Fibroblast of skin of back (primary cell): ENCODE measurements around the gene CABLES2.
"Not testable (repeated sequence)": the region's sequence is repeated elsewhere in the genome, so short reads cannot be mapped to it uniquely, and the experiment has no call there.

ENCODE experiments used
- DNase-seq: peaks from one replicate; pipeline ENCODE4 v3.0.0-alpha.2; 2013

Gene CABLES2

DNA sequence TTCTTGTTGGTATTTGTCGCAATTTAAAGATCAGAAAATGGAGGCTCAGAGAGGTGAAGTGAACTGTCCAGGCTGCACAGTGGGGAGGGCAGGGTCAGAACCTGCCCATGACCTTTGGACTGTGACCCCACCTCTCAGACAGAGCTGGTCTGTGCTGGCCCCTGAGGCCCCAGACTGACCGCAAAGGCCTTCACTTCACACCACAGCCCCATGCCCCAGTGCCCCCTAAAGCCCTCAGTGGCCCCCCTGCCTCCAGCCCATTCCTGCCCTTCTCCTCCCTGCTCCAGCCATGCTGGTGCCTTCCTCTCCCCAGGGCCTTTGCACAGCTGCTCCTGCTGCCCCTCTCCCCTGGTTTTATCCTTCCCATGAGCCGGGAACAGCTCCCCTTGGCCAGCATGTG, 29.6 kb upstream of the CABLES2 start:
- DNase-seq: no peak

DNA sequence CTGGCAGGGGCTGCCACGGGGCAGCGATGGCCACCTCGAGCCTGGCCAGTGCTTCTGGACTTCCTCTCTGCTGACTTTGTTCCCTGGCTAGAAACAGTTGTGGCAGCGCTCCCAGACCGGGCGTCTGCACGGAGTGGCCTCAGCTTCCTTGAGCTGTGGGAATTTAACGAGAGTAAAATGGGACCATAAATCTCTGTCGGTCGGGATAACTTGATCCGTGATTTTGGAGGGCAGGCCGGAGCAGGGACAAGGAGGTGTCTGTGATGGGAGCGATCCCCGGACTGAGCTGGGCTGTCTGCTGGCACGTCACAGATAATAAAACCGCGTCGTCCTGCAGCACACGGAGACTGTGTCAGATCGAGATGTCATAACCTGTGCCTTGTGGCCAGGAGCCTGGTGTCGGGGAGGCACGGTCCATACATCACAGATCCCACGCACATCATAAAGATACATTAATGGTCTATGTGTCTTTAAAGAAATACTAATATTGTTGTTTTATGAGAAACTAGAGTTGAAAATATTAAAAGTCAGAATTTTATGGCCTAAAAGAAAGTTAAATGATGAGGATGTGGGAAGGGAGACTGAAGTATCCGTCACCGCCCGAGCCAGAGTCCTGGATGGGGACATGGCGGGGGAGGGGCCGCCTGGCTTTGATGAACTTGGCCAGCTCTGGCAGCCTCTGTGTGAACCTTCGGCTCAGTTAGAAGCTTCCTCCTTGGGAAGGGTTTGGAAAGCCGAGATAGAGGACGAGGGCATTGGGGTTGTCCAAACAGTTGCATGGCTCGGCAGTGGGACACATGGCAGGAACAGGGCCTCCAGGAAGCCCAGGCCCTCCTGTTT, 26.8 kb upstream of the CABLES2 start:
- no peak for DNase-seq

DNA sequence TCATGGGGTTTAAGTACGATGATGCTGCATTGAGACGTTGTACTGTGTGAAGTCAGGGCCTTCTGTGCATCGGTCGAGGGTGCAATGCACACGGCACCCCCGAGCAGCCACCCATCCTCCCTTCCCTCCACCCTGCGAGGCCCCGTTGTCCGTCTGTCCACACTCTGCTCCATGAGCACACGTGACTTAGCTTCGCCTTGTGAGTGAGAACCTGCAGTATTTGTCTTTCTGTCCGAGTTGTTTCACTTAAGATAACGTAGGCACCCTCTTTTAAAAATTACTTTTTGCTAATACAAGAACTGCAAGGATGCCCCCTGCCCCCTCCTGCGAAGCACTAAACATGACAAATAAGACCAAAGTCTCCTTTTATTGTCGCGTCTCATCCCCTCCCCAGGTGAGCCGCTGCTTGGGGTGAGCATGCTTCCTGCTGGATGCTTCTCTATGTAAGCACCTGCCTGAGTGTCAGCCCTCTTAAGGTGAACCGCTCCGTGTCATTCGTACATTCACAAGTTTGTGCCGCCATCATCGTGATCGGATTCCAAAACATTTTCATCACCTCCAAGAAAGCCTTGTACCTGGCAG, 23.9 kb upstream of the CABLES2 start:
- no peak for DNase-seq

DNA sequence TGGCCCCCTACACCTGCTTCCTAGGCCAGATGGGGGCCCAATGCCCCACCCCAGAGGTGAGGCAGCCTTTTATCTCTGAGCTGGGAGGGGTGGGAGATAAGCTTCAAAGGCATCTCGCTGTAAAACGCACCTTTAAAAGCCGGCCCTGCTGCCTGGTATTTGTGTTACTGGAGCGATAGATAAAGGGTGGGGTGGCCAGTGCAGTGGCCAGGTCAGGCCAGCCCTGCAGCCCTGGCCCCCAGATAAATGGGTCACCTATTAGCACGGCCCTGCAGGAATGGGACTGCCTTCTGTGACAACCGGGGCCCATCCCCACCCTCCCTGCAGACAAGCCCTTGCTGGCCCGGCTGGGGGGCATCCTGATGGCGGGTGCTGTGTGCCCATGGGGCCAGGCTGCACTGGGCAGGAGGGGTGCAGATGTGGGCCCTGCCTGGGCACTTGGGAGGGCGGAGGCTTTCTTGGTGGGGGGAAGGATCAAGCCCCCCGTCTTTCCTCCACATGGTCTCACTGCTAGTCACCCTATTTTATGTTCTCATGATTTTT, 23.3 kb upstream of the CABLES2 start:
- DNase-seq: no peak

DNA sequence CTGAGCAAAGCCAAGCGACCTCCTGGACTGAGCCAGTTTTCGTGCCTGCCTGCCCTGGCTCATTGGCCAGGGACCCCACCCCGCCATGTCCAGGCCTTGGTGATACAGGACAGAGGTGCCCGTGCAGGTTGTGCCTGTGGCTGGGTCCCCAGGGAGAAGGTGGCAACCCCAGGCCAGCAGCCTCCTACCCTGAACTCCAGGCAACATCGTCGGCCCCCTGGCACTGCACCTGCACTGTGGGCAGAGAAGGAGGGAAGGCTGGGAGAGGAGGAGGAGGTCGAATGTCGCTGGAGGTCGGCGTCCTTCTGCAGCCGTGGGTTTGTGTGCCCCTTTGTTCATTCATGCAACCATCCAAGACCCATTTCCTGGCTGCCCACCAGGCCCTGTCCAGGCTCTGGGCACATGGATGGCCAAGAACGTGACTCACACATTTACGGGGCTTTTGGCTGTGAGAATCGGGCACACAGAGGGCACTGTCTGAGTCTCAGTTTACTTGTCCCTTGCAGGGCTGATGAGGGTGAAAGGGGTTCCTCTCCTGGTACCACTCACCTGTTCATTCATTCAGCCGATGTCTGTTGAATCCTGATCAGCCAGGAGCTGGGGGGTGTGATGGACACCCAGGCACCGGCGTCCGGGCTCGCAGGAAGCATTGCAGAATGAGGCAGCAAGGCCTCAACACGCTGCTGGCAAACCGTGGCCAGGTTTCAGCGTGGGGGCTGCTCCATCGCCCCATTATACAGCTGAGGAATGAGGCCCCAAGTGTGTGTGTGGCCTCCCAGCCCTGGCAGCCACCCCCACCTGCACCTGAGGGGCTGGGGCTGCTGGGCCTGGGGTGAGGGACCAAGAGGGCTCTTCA, 22.6 kb upstream of the CABLES2 start:
- no peak for DNase-seq

DNA sequence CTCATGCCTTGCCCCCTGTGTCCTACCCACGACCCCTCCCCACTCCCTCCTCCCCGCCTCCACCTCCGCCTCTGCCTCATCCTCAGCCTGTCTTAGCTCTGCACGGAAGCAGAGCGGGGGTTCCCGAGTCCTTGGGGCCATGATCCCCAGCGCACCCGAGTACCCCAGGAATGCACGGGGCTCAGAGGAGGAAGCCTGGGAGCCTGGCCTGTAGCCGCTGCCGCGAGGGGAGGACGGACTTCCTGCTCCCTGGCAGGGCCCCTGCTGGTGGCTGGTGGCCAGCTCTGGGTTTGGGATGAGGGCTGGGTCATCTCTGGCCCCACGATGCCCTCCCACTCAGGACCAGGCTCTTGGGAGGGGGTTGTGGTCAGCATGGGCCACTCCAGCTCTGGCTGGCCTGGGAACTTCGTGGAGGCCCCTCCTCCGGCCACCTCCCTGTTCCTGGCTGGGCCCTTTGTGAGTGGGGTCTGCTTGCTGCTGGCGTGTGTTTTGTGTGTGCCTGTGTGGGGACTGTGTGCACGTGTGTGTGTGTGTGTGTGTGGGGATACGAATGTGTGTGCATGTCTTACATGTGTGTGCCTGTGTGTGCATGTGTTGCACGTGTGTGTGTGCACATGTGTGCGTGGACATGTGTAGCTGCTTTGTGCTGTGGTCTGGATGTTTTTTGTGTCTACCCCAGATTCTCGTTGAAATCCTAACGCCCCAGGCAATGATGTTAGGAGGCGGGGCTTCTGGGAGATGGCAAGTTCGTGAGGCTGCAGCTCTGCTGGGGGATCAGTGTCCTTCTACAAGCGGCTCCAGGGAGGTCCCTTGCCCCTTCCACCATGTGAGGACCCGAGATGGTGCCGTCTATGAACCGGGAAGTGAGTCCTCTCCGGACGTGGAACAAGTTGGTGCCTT, 21.6 kb upstream of the CABLES2 start:
- no peak for DNase-seq

DNA sequence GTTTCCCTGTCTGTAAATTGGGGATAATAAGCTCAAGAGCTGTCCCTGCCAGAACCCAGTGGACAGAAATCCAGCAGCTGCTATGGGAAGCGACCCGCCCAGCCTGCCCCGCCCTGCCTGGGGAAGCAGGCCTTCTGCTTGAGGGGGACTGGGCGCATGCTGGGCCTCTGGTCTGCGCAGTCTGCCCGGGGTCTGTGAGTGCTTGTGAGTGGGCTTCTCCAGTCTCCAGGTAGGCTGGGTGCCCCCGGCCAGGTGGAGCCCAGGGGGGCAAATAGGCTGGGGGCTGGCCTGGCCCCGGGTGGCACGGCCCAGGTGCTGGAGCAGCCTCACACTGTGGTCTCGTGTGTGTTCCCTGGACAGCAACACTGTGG, 20.9 kb upstream of the CABLES2 start:
- no peak for DNase-seq

DNA sequence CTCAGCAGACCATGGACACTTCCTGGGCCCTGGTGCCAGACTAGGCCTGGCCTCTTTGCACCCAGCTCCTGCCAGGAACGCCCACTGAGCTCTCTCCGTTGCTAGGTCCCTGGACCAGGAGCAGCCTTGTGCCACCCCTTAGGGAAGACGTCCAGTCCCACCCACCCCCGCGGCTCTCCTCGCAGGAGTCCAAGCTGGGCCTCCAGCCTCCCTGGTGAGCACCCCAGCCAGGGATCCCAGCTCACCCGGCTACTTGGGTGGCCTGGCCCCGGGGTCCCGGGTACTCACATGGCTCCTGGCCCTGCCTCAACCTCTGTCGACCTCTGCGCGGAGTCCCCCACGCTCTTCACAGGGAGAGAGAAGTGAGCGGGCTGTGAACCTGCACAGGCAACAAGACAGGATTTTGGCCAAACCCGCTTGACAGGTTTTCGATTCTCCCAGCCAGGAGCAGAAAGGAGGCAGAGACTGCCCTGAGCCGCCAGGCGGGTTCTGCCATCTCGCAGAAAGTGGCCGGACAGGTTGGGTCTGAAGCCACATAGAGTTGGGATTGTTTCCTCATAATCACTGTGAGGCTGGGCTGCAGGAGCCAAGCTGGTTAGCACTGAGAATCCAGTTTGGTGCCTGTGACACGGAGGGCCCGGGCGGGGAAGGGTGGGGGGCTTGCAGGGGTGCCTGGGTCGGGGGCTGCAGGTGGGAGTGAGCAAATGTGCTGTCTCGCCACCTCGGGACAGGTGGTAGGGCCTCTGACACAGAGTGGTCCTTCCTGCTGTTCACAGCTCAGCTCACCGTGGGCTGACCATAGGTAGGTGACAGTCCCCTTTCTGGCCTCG, 20.3 kb upstream of the CABLES2 start, which contains the start of gene RBBP8NL:
Gene RBBP8NL (minus strand): TSS at position 368 of the 830 bp plus-strand sequence. CDS start 7,892 bp downstream, outside the sequence.
- no peak for DNase-seq

DNA sequence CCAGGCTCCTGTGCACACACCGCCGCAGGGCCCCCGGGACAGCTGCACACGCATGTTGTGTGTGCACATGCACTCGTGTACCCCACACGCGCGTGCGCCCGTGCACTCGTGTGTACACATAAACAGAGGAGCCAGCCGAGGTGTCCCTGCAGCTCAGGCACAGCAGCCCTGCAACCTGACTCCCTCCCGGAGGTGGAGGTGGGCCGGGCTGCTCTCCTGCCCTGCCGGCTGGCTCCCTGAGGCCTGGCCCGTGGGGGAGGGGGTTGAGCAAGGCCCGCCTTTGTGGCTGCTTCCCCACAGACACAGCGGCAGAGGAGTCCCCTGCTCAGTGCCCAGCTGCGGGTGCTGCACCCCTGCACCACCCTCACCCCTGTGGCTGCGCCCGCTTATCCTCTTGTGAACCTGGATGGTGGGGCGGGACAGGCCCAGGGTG, 19.6 kb upstream of the CABLES2 start:
- no peak for DNase-seq

DNA sequence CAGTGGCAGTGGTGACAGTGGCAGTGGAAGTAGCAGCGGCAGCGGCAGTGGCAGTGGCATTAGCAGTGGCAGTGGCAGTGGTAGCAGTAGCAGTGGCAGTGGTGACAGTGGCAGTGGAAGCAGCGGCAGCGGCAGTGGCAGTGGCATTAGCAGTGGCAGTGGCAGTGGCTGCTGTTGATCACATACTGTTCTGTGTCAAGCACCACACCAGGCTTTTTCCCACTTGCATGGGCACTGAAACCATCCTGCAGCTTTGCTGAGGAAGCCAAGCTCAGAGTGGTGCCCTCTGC, 18.9 kb upstream of the CABLES2 start:
- not testable (repeated sequence) for DNase-seq

DNA sequence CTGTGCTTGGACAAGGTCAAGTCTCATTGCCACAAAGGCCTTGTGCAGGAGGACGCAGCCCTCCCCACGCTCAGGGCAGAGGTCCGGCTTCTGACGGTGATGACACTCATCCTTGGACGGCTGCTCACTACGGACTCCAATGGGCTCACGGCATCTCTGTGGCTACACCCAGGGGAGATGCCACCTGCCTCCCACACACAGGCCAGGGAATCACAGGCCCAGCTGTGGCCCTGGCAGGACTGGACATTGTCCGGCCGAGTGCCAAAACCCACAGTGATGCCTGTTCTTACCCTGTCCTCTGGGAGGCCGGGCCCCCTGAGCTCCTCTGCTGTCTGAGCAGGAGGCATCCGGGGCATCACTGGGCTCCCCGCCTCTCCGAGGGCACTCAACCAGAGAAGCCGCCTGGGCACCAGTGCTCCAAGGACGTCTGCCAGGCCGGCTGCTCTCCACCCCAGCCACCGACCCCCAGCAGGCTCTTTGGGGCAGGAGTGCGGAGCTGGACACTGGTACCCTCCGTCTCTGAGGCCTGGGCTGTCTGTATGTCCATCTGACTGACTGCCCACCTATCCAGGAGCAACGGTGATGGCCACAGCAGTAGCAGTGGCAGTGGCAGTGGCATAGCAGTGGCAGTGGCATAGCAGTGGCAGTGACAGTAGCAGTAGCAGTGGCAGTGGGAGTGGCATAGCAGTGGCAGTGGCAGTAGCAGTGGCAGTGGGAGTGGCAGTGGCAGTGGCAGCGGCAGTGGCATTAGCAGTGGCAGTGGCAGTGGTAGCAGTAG, 18.4 kb upstream of the CABLES2 start:
- DNase-seq: no peak

DNA sequence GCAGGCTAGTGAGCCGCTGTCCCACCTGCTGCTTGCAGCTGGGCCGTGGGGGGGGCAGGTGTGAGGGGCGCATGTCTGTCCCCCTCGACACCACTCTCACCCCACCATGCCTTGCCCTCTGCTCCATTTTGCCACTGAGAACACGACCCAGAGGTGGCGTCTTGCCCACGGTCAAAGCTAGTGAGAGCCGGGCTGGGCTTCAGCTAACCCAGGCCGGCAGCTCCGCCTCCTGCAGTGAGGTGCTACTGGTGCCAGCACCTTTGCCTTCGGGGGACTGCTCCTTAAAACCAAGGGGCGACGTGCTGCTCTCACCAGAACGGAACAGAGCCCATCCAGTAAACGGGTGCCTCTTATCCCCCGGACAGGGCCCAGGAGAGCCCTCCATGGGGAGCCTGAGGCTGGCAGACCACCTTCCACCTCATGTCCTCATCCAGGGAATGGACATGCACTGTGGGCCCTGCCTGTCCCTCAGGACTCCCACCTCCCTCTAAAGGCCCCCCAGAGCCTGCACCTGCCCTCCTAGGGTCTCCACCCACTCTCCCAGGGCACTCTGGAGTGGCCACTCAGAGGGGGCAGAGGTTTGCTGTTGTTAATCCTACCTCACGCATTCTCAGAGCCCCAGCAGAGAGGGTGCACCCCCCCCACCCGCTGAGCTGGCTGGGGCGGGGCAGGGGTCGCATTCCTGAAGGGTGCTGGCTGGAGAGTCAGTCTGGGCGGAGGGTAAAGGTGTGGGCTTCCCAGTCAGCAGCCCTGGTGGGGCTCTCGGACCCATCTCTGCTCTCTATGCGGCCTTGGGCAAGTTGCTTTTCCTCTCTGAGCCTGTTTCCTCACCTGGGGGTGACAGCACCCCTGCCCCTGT, 17.4 kb upstream of the CABLES2 start:
- DNase-seq: no peak

DNA sequence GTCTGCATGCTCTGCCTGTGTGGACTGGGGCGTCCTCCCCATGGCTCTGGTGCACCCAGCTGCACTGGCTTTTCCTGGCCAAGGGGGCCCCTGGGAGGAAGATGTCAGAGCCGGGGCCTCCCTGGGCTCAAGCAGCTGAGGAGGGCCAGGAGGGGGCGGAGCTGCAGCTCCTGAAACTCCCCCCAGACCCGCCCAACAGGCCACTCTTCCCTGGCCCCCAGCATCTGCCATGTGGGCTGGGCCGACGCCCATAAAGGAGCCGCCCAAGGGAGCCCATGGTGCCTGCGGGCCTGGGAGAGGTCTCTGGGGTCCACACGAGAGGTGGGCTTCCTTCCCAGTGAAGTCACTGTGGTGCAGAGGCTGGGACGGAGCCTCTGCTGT, 16.2 kb upstream of the CABLES2 start:
- DNase-seq: no peak

DNA sequence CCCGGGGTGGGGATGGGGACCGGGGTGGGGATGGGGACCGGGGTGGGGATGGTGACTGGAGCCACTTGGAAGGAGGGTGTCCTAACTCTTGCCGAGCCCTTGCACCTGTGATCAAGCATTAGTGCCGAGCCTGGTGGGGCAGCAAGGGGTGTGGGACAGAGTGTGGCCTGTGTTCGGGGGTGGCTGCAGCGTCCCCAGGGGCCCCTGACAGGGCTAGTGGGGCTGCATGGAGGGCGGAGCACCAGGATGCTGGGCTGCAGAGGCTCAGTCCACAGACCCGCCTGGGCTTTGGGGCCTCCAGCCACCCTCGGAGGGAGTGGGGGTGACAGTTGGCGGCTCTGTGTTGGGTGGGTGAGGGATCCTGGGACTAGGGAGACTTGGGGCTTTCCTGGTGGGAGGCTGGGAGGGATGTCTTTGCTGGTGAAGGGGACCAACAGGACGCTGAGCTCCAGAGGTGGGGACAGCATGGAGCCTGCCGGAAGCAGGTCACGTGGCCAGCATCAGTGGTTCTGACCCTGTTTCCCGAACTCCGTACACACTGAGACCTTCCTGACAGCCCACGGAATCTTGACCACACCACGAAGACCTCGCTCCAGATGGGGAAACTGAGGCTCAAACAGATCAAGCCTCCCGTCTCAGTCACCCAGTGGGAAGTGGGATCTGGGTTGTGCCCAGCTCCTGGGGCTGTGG, 15.7 kb upstream of the CABLES2 start:
- no peak for DNase-seq

DNA sequence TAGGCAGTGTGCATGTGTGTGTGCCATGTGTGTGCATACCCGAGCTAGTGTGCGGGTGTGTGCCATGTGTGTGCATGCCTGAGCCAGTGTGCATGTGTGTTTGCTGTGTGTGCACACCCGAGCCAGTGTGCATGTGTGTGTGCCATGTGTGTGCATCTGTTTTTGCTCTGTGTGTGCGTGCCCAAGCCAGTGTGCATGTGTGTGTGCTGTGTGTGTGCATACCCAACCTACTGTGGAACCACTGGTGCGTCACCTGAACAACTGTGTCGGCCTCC, 14.6 kb upstream of the CABLES2 start:
- no peak for DNase-seq

DNA sequence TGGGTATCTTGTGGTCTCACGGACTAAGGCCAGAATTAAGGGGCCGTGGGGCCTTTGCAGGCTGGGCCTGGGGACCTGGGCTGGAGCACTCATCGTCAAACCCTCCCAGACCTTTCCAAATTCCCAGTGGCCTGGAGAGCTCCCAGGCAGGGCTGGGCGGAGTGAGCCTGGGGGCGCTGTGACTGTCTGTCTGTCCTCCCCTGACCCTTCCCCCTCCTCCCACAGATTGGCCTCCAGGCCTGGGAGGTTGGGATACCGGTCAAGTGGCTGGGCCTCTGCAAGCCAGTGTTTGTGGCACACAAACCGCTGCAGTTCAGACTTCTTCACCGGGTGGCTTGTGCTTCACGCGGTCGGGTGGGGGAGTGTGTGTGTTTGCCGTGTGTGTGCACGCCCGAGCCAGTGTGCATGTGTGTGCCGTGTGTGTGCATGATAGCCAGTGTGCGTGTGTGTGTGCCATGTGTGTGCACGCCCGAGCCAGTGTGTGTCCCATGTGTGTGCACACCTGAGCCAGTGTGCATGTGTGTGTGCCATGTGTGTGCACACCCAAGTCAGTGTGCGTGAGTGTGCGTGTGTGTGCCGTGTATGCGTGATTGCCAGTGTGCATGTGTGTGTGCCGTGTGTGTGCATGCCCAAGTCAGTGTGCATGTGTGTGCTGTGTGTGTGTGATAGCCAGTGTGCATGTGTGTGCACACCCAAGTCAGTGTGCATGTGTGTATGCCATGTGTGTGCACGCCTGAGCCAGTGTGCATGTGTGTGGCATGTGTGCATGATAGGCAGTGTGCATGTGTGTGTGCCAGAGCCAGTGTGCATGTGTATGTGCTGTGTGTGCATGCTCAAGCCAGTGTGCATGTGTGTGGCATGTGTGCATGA, 14.0 kb upstream of the CABLES2 start:
- no peak for DNase-seq

DNA sequence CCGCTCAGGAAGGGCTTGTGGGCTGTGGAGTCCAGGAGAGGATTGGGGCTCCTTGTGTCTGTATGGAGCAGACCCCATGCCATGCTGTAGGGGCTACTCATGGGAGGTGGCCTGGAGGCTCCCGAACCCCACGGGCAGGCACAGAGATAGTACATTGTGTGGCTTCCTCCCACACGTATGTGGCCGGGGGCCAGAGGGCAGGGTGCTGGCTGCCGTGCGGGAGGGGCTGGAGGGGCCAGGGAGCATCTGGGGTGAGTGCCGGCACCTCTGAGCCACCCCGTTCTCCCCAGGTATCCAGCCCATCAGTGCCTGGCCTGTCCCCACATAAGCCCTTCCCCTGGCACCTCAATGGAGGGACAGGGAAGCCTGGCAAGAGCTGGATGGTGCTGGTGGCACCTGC, 12.7 kb upstream of the CABLES2 start:
- DNase-seq: no peak
